UCSD-AML1 (cell line): Measurements from ENCODE around the gene NTMT1.
"Not testable (repeated sequence)": the region's sequence is repeated elsewhere in the genome, so short reads cannot be mapped to it uniquely, and the experiment has no call there.

Experiments
- DNase-seq: peaks from one replicate; lab custom pipeline; 2025; ENCODE audit not compliant: unreplicated experiment; lab: John Stamatoyannopoulos, UW

The NTMT1 gene

DNA sequence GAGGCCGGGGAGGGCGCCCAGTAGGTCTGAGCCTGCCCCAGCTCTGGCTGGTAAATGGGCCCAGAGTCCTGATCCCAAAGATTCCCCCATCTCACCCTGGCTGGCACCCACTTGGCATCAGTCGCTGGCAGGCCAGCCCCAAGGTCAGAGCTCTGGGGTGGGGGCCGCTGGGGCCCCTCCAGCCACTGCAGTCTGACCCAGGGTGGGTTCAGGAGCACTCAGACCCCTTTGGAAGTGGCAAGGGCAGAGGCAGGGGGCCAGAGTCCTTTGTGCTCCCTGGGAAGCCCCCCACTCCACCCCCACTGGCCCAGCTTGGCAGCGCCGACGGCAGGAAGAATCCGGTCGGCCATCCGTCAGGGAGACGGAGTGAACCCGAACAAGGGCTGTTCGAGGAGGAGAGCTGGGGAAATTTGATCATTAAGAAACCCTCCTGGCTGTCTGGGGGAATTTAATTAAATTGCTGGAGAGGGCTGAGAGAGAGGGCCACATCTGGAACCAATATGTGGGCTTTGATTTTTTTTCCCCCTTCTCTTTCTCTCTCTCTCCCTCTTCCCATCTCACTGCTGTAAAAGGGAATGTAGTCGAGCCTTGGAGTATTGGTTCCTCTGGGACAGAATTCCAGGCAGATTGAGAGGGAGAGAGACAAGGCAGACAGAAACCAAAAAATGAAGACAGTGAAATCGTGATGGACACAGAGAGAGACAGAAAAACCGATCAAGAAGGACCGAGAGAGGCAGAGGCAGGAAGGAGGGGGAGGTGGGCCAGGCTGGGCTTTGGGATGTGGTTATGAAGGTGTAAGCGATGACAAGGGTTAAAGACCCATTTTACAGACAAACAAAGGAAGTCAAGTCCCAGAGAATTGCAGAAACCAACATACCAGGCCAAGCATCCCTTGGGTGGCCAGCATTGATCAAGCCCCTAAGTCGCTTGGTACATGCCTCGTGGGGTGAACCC lies 24.0 kb downstream of the NTMT1 start:
- DNase-seq: no peak

GRCh38 chr9:129650680-129651235 lies 24.8 kb downstream of the NTMT1 start:
- DNase-seq: no peak

GRCh38 chr9:129653823-129654553 lies 28.0 kb downstream of the NTMT1 start:
- DNase-seq: no peak

DNA sequence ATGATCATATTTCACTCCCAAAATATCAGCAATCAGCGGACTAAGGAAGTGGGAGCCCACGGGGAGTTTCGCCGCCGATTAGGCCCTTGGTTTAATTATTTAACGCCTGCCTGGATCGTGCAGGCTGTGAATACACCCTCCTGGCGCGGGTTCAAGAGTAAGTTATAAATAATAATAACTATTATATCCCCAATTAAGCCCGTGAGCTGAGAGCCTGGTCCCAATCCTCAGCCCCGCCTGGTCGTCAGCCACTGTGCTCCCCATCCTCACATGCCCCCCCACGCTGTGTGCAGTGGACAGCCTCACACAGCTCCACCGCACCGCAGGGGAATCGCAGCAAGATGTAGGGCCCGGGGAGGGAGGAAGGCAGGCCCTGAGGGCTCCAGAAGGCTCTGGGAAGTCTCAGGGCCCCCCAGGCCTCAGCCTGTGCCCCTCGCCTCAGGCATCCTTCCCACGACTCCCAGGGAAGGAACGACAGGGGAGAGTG lies 28.6 kb downstream of the NTMT1 start:
- no peak for DNase-seq

DNA sequence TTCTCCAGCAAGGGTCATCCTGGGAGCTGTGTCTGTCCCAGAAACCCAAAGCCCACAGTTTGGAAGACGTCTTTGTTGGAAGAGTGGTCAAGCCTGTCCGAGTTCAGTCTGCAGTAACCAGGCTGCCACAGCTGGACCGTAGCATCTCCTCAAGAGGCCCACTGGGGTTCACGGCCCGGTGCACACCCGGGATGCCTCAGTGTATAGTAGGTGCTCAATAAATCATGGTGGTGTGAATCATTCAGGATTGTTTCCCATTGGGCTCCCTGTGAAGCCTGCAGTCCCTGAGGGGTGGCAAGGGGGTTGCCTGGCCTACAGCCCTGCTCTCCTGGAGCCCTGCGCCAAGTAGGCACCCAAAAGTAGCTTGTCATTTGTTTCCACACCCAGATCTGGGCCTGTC lies 29.2 kb downstream of the NTMT1 start:
- no peak for DNase-seq

DNA sequence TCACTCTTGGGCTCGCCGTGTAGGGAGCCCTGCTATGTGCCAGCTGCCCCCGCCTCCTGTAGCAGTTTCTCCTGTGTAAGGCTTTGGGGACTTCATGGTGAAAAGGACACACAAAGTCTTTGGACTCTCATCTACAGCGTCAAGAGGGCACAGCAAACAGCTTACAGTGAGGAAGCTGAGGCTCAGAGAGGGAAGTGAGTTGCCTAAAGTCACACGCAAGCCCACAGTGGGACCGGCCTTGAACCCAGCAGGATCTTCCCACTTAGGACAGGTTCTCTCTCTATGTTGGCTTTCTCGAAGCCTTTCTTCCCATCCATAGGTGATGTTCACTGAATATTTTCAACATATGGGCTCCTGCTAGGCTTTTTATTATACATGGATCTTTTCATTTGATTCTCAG lies 29.7 kb downstream of the NTMT1 start:
- DNase-seq: no peak

- no peak for DNase-seq
Observed at GRCh38 chr9:129656795-129657390, 30.9 kb downstream of the NTMT1 start.

DNA sequence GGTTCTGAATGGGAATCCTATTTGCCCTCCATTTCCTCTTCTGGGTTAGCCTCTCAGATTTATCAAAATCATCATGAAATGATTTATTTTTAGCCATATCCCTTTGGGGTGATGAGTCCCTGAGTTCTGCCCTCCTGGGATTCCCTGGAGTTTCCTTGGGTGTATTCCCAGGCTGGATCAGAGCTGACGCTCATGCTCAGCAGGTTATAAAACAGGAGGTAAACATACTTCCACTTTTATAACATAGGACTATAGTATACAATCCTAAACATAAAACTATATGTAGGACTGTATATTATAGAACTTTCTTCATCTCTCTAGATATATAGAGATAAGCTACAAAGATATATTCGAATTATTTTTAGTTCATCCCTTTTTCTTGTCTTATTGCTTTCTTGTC lies 35.1 kb downstream of the NTMT1 start:
- no peak for DNase-seq

DNA sequence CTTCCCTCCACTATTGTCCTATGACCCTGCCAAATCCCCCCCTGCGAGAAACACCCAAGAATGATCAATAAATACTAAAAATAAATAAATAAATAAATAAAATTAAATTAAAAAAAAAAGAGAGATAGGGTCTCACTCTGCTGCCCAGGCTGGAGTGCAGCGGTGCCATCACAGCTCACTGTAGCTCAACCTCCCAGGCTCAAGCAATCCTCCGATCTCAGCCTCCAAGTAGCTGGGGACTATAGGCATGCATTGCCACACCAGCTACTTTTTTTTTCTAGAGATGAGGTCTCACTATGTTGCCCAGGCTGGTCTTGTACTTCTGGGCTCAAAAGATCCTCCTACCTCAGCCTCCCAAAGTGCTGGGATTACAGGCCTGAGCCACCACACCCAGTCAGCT lies 36.3 kb downstream of the NTMT1 start:
- DNase-seq: not testable (repeated sequence)

DNA sequence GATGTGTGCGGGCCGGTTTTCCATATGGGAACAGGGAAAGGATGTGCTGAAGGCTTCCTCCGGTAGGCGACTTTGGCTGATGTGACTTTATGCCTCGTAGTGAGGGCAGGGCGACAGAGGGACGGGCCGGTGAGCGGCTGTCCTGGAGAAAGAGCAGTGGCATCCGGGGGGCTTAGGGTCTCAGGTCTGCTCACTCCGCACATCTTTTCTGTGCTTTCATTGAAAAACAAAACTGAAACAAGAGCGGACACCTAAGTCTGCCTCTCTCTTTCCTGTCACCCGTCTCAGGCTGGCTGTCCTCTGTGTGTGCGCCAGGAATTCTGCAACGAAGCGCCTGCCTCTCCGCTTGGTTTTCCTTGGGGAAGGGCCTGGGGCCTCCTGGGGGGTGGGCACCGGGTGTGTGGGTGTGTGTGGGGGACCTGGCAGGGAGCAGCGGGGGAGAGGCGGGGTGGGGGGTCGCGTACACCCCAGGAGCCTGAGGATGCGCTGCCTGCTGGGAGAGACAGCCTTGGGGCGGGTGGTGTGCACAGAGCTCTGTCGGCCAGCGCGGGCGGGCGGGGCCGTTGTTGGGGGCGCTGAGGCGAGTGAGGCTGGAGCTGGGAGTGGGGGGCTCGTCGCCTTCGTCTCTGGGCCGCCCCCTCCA lies 38.9 kb downstream of the NTMT1 start:
- no peak for DNase-seq

GRCh38 chr9:129665389-129665775 lies 39.4 kb downstream of the NTMT1 start, which contains the start of gene PRRX2:
Gene PRRX2 (plus strand): TSS chr9:129665647. CDS start chr9:129665868, 221 bp downstream.
- no peak for DNase-seq

DNA sequence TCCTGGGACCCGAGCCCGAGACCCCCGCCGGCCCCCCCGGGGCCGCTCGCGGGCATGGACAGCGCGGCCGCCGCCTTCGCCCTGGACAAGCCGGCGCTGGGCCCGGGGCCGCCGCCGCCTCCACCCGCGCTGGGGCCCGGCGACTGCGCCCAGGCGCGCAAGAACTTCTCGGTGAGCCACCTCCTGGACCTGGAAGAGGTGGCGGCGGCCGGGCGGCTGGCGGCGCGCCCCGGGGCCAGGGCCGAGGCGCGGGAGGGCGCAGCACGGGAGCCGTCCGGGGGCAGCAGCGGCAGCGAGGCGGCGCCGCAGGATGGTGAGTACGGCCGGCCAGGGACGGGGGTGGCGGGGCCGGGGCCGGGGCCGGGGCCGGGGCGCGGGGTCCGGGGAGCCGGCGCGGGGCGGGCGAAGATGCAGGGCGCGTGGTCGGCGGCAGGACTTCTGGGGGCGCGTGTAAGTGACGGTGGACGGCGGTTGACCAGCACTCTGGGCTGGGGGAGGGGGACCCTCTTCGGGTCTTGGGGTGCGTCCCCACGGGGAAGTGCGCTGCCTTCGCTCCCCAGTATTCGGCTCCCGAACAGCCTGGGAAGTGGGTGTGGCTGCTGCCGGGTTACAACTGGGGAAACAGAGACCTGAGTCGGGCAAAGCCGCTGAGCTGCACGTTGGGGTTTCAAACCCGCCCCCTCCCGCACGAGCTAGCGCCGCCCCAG lies 40.0 kb downstream of the NTMT1 start:
- DNase-seq: no peak

DNA sequence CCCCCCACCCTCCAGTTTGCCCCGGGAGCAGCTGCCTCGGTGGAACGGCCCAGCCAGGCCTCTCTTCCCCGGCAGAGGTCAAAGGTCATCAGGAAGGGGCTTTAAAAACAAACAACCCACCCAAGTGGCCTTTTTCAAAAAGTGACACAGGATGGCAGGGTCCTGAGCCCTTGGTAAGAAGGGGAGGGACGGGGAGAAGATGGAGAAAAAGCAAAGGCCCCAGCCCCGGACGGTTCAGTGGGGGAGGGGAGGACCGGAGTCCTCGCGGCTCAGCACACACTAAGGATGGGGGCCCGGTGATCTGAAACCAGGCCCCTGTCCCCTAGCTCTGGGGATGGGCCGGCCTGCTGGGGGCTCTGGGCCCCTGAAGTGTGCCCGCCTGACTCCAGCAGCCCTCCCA lies 40.6 kb downstream of the NTMT1 start:
- DNase-seq: no peak

- DNase-seq: no peak
Observed at GRCh38 chr9:129667378-129667777, 41.4 kb downstream of the NTMT1 start.

GRCh38 chr9:129667850-129668249 lies 41.9 kb downstream of the NTMT1 start:
- no peak for DNase-seq

GRCh38 chr9:129669141-129669718 lies 43.3 kb downstream of the NTMT1 start:
- no peak for DNase-seq

- DNase-seq: no peak
Observed at GRCh38 chr9:129669946-129670345, 44.0 kb downstream of the NTMT1 start.

- DNase-seq: no peak
Observed at GRCh38 chr9:129671065-129671464, 45.1 kb downstream of the NTMT1 start.

GRCh38 chr9:129671519-129671918 lies 45.6 kb downstream of the NTMT1 start:
- no peak for DNase-seq

DNA sequence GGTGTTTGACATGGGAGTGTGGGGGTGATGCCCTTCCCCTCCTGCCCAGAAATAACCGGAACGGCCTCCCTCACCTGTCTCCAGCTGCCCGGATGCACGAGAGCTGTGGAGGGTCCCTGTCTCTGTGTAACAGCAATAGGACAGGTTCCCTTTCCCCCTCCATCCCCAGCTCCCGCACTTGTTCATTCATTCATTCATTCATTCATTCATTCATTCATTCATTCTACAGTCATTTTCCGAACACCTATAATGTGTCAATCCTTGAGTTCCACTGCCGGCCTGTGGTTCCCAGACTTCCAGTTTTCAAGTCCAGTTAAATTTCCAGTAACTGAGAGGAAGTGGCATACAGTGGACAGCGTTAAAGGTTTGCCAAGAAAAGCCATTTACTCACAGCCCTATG lies 46.7 kb downstream of the NTMT1 start:
- no peak for DNase-seq
